CD1c-positive myeloid dendritic cell (primary cell): ENCODE measurements around the gene DDRGK1.
"Not testable (repeated sequence)": the region's sequence is repeated elsewhere in the genome, so short reads cannot be mapped to it uniquely, and the experiment has no call there.

Experiments
- DNase-seq: peaks from one replicate; pipeline ENCODE4 v3.0.0-alpha.2; 2016; ENCODE audit errors: extremely low spot score

The DDRGK1 gene

GRCh38 chr20:3215359-3215917 lies 11.0 kb upstream of the DDRGK1 start:
- DNase-seq = not testable (repeated sequence)

- DNase-seq = no peak
These were observed 8.7 kb upstream of the DDRGK1 start for GRCh38 chr20:3213226-3213625.

GRCh38 chr20:3210346-3210745 lies 5.9 kb upstream of the DDRGK1 start:
- DNase-seq = no peak

GRCh38 chr20:3209946-3210317 lies 5.5 kb upstream of the DDRGK1 start:
- DNase-seq = peak; percentile 31

GRCh38 chr20:3209257-3209945 lies 4.9 kb upstream of the DDRGK1 start, which contains the start of gene ITPA:
TSS of gene ITPA (plus strand) at chr20:3209498. CDS start at chr20:3209552, 54 bp downstream.
- peak; percentile 66 for DNase-seq

GRCh38 chr20:3208786-3209256 lies 4.3 kb upstream of the DDRGK1 start:
- peak; percentile 20 for DNase-seq

GRCh38 chr20:3203315-3204123 lies 963 bp downstream of the DDRGK1 start:
- DNase-seq = no peak

GRCh38 chr20:3202965-3203314 lies 1.5 kb downstream of the DDRGK1 start:
- no peak for DNase-seq

- no peak for DNase-seq
These were observed 4.3 kb downstream of the DDRGK1 start for GRCh38 chr20:3199976-3200755.

- no peak for DNase-seq
These were observed 5.3 kb downstream of the DDRGK1 start for GRCh38 chr20:3199206-3199605.

- peak; percentile 21 for DNase-seq
These were observed 8.8 kb downstream of the DDRGK1 start for GRCh38 chr20:3195590-3196237.

- no peak for DNase-seq
These were observed 9.7 kb downstream of the DDRGK1 start for GRCh38 chr20:3194617-3195280.

GRCh38 chr20:3193806-3194616 lies 10.5 kb downstream of the DDRGK1 start:
- DNase-seq = no peak

GRCh38 chr20:3192226-3193015 lies 12.1 kb downstream of the DDRGK1 start:
- no peak for DNase-seq

GRCh38 chr20:3190681-3191111 lies 13.8 kb downstream of the DDRGK1 start:
- DNase-seq = no peak

GRCh38 chr20:3189561-3190131 lies 14.8 kb downstream of the DDRGK1 start:
- DNase-seq = no peak

GRCh38 chr20:3188823-3189413 lies 15.6 kb downstream of the DDRGK1 start:
- no peak for DNase-seq

- not testable (repeated sequence) for DNase-seq
These were observed 16.6 kb downstream of the DDRGK1 start for GRCh38 chr20:3187861-3188260.
